GM23248 (cell line): ENCODE measurements around the gene HPN.

Experiments
- EZH2 ChIP-seq: fragments of 200-600 bp; sonication (generic); IDR thresholded peaks from 2 replicates; pipeline ENCODE4 v1.6.1; 2018; ENCODE audit warnings: antibody characterized with exemption, mild to moderate bottlenecking; ENCODE audit not compliant: insufficient read depth, poor library complexity, severe bottlenecking
- EZH2phosphoT487 ChIP-seq: fragments of 200-600 bp; sonication (generic); IDR thresholded peaks from 2 replicates; pipeline ENCODE4 v1.6.1; 2018; ENCODE audit warnings: antibody characterized with exemption, moderate library complexity, mild to moderate bottlenecking, low read depth; ENCODE audit not compliant: insufficient read depth

- no peak for TF ChIP-seq EZH2
- no peak for TF ChIP-seq EZH2phosphoT487
Observed at GRCh38 chr19:35100588-35101533, 59.3 kb downstream of the HPN start.
